ENCODE data around the gene ASB16. TPM values are rescaled to one million over a fixed set of nuclear protein-coding genes. Genes with fewer than 3 reads are reported as not detected.
A peak's percentile ranks its signal among the peaks of the same experiment; 100 is the strongest.
"Not testable (repeated sequence)": the region's sequence is repeated elsewhere in the genome, so short reads cannot be mapped to it uniquely, and the experiment has no call there.

The ASB16 gene
- total RNA-seq = under 1 TPM in 1 of 2 experiments, not detected in 1; 0.38 TPM

GRCh38 chr17:44170499-44171201, at the start of gene ASB16:
ASB16 (plus strand) TSS chr17:44170704; CDS start chr17:44170790, 86 bp downstream.
- Mint-ChIP-seq H3K9me3 (no peaks in the 10 kb centered on the region), H3K27ac (no peak within 1 kb of the TSS), H3K4me3 (no peak within 1 kb of the TSS), H3K36me3 (ENCODE audit: low read depth) (peaks cover 6% of the 10 kb centered on the region), H3K27me3 (no peaks in the 10 kb centered on the region), H3K4me1 (peaks cover 5% of the 10 kb centered on the region)
- POLR2A ChIA-PET = interaction anchor here (0.7 to 5.5 kb wide), 2 partner anchors 15 to 21 kb away, joined by 3 to 32 read pairs; partner anchors contain the start of gene TMUB2
- CTCF ChIA-PET = interaction anchor here (1.2 kb wide), 1 partner anchor 34 kb away, joined by 3 read pairs; no protein-coding TSS in a partner anchor
- DNase-seq = no peak

GRCh38 chr17:44120851-44121605, 49.5 kb upstream of the ASB16 start:
- DNase-seq = no peak
- no peaks in the 10 kb centered on the region for H3K27me3 Mint-ChIP-seq
- H3K36me3 Mint-ChIP-seq (ENCODE audit: low read depth) = no peaks in the 10 kb centered on the region
- H3K4me1 Mint-ChIP-seq = peaks cover 22% of the 10 kb centered on the region
- no peak overlapping the region for H3K4me3 Mint-ChIP-seq
- ChIA-PET CTCF (interaction anchor here (0.7 kb wide), 1 partner anchor 436 kb away, joined by 5 read pairs; the partner anchor contains the start of gene FZD2), POLR2A (no interaction called here)
- H3K27ac Mint-ChIP-seq = no peak overlapping the region
- no peaks in the 10 kb centered on the region for H3K9me3 Mint-ChIP-seq

GRCh38 chr17:44121997-44122815, 48.3 kb upstream of the ASB16 start:
- Mint-ChIP-seq H3K4me1 (peaks cover 22% of the 10 kb centered on the region), H3K4me3 (peak overlapping the region; percentile 90), H3K27me3 (no peaks in the 10 kb centered on the region), H3K9me3 (no peaks in the 10 kb centered on the region), H3K27ac (peak overlapping the region; percentile 70), H3K36me3 (ENCODE audit: low read depth) (no peaks in the 10 kb centered on the region)
- ChIA-PET POLR2A (interaction anchor here (0.7 to 2.6 kb wide), 13 partner anchors 7 to 202 kb away, joined by 3 to 38 read pairs (median 8); partner anchors contain the start of genes G6PC3, SLC25A39 and TMUB2), CTCF (interaction anchor here (0.7 to 2.5 kb wide), 5 partner anchors 16 to 435 kb away, joined by 3 to 13 read pairs (median 8); partner anchors contain the start of gene FZD2)
- no peak for DNase-seq

- CTCF ChIA-PET = interaction anchor here (0.6 to 2.5 kb wide), 19 partner anchors 10 to 1407 kb away, joined by 3 to 21 read pairs (median 5); partner anchors contain the start of genes FAM171A2, HROB and TMUB2
- no peaks in the 10 kb centered on the region for H3K9me3 Mint-ChIP-seq
- DNase-seq = no peak
These were observed 47.6 kb upstream of the ASB16 start for GRCh38 chr17:44122816-44123355.

GRCh38 chr17:44123356-44124117, 47.0 kb upstream of the ASB16 start, which contains the start of gene HDAC5:
HDAC5 (minus strand) TSS chr17:44123641; CDS start chr17:44117515, 6,126 bp downstream.
- ChIA-PET POLR2A (interaction anchor here (0.6 to 2.6 kb wide), 27 partner anchors 9 to 1026 kb away, joined by 3 to 38 read pairs (median 4); partner anchors contain the start of genes HROB, LSM12, TMEM101 and TMUB2), CTCF (interaction anchor here (0.6 to 2.5 kb wide), 25 partner anchors 9 to 1408 kb away, joined by 3 to 21 read pairs (median 4); partner anchors contain the start of genes C1QL1, FAM171A2, HROB and TMUB2)
- Mint-ChIP-seq H3K4me3 (peak within 1 kb of the TSS; percentile 90), H3K27me3 (peaks cover 2% of the 10 kb centered on the region), H3K4me1 (peaks cover 22% of the 10 kb centered on the region), H3K27ac (peak within 1 kb of the TSS; percentile 83), H3K9me3 (no peaks in the 10 kb centered on the region), H3K36me3 (ENCODE audit: low read depth) (no peaks in the 10 kb centered on the region)
- peak; percentile 97 for DNase-seq

More at GRCh38 chr17:44122816-44123355, 47.6 kb upstream of the ASB16 start:
- H3K27me3 Mint-ChIP-seq = no peaks in the 10 kb centered on the region
- peak overlapping the region; percentile 70 for H3K27ac Mint-ChIP-seq
- peak overlapping the region; percentile 90 for H3K4me3 Mint-ChIP-seq
- POLR2A ChIA-PET = interaction anchor here (0.7 to 2.6 kb wide), 25 partner anchors 8 to 1027 kb away, joined by 3 to 38 read pairs (median 4); partner anchors contain the start of genes G6PC3, HROB, LSM12 and SLC25A39
- H3K4me1 Mint-ChIP-seq = peaks cover 22% of the 10 kb centered on the region
- no peaks in the 10 kb centered on the region for H3K36me3 Mint-ChIP-seq (ENCODE audit: low read depth)

- POLR2A ChIA-PET = interaction anchor here (0.6 to 2.6 kb wide), 25 partner anchors 9 to 1026 kb away, joined by 3 to 38 read pairs (median 4); partner anchors contain the start of genes HROB, LSM12, TMEM101 and TMUB2
- Mint-ChIP-seq H3K4me1 (peaks cover 22% of the 10 kb centered on the region), H3K27ac (peak overlapping the region; percentile 83), H3K36me3 (ENCODE audit: low read depth) (no peaks in the 10 kb centered on the region), H3K4me3 (peak overlapping the region; percentile 81), H3K27me3 (peaks cover 2% of the 10 kb centered on the region), H3K9me3 (no peaks in the 10 kb centered on the region)
- DNase-seq = no peak
- CTCF ChIA-PET = interaction anchor here (0.6 to 2.5 kb wide), 18 partner anchors 9 to 844 kb away, joined by 3 to 21 read pairs (median 5); partner anchors contain the start of genes C1QL1, FAM171A2, HROB and TMUB2
These were observed 46.4 kb upstream of the ASB16 start for GRCh38 chr17:44124118-44124438.

GRCh38 chr17:44128383-44128782, 42.1 kb upstream of the ASB16 start:
- Mint-ChIP-seq H3K36me3 (ENCODE audit: low read depth) (no peaks in the 10 kb centered on the region), H3K27ac (no peak overlapping the region), H3K27me3 (peaks cover 2% of the 10 kb centered on the region), H3K4me1 (peaks cover 5% of the 10 kb centered on the region), H3K9me3 (no peaks in the 10 kb centered on the region), H3K4me3 (no peak overlapping the region)
- ChIA-PET POLR2A (no interaction called here), CTCF (interaction anchor here (0.8 to 0.9 kb wide), 2 partner anchors 10 to 12 kb away, joined by 3 to 5 read pairs; no protein-coding TSS in a partner anchor)
- DNase-seq = no peak

GRCh38 chr17:44130693-44131349, 39.7 kb upstream of the ASB16 start:
- no peaks in the 10 kb centered on the region for H3K36me3 Mint-ChIP-seq (ENCODE audit: low read depth)
- ChIA-PET CTCF (no interaction called here), POLR2A (no interaction called here)
- no peak for DNase-seq
- no peak overlapping the region for H3K4me3 Mint-ChIP-seq
- H3K27me3 Mint-ChIP-seq = peaks cover 2% of the 10 kb centered on the region
- H3K27ac Mint-ChIP-seq = no peak overlapping the region
- no peaks in the 10 kb centered on the region for H3K4me1 Mint-ChIP-seq
- no peaks in the 10 kb centered on the region for H3K9me3 Mint-ChIP-seq

- DNase-seq; H3K4me1 Mint-ChIP-seq; H3K4me3 Mint-ChIP-seq; H3K27ac Mint-ChIP-seq; H3K36me3 Mint-ChIP-seq (ENCODE audit: low read depth); H3K9me3 Mint-ChIP-seq; H3K27me3 Mint-ChIP-seq: not testable (repeated sequence)
- CTCF ChIA-PET = interaction anchor here (1.1 kb wide), 1 partner anchor 10 kb away, joined by 5 read pairs; no protein-coding TSS in a partner anchor
- POLR2A ChIA-PET = interaction anchor here (4.6 kb wide), 1 partner anchor 8 kb away, joined by 16 read pairs; the partner anchor contains the start of gene HDAC5
These were observed 39.1 kb upstream of the ASB16 start for GRCh38 chr17:44131372-44131771.

GRCh38 chr17:44132275-44132821, 38.2 kb upstream of the ASB16 start:
- ChIA-PET POLR2A (interaction anchor here (4.6 kb wide), 1 partner anchor 9 kb away, joined by 16 read pairs; the partner anchor contains the start of gene HDAC5), CTCF (interaction anchor here (1.1 to 1.2 kb wide), 3 partner anchors 8 to 19 kb away, joined by 3 to 5 read pairs (median 4); partner anchors contain the start of gene HDAC5)
- peaks cover 3% of the 10 kb centered on the region for H3K4me1 Mint-ChIP-seq
- no peak overlapping the region for H3K4me3 Mint-ChIP-seq
- H3K9me3 Mint-ChIP-seq = no peaks in the 10 kb centered on the region
- H3K27me3 Mint-ChIP-seq = peaks cover 2% of the 10 kb centered on the region
- no peak overlapping the region for H3K27ac Mint-ChIP-seq
- DNase-seq = no peak
- no peaks in the 10 kb centered on the region for H3K36me3 Mint-ChIP-seq (ENCODE audit: low read depth)
